Right lobe of liver (tissue), 4 donors: ENCODE data around the gene CABP7.

Source experiments
- POLR2A ChIP-seq: fragments of 450-650 bp; IDR thresholded peaks from one replicate; pipeline ENCODE4 v1.6.1; 2017; ENCODE audit warnings: antibody characterized with exemption, mild to moderate bottlenecking
- TF ChIP-seq, protein P1 (sequence below), 4 donors: fragments of 200-600 bp in 3 of 4; fragments of 450-650 bp in 1 of 4; IDR thresholded peaks; one replicate each; pipeline versions ENCODE4 v1.5.1 to v1.8.0; 2016 to 2022; ENCODE audit warnings: antibody characterized with exemption in 4 of 4, mild to moderate bottlenecking in 2 of 4
- donor health status: DM: no; HTN: no; CAD: no.
- donor health status: DM: no; HTN: no; CAD: no.
- donor health status: DM: no; HTN: yes; CAD: no.

DNA sequence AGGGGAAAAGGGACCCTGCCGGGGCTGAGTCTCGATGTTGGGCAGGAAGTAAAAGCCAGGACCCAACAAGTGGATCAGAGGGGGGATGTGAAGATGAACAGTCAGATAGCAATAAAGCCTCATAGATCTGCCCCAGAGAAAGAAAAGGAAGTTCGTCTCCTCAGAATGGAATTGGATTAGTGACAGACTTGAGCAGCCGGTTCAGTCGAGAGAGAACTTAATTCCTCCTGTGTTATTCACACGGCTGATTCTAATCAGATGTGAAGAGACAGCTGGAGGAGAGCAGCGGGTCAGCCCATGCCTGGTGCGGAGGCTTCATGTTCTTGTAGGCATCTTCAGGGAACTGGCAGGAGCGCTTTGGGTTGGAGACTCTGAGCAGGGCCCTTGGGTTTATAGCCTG lies 29.3 kb upstream of the CABP7 start:
- TF ChIP-seq, protein P1, sequence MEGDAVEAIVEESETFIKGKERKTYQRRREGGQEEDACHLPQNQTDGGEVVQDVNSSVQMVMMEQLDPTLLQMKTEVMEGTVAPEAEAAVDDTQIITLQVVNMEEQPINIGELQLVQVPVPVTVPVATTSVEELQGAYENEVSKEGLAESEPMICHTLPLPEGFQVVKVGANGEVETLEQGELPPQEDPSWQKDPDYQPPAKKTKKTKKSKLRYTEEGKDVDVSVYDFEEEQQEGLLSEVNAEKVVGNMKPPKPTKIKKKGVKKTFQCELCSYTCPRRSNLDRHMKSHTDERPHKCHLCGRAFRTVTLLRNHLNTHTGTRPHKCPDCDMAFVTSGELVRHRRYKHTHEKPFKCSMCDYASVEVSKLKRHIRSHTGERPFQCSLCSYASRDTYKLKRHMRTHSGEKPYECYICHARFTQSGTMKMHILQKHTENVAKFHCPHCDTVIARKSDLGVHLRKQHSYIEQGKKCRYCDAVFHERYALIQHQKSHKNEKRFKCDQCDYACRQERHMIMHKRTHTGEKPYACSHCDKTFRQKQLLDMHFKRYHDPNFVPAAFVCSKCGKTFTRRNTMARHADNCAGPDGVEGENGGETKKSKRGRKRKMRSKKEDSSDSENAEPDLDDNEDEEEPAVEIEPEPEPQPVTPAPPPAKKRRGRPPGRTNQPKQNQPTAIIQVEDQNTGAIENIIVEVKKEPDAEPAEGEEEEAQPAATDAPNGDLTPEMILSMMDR (IDR thresholded peaks at IDR 0.05) = no peak
- TF ChIP-seq POLR2A = no peak
